NCI-H2107 treated with DMSO at 0.1 percent for 48 hours (cell line): ENCODE measurements around the gene WDFY2.
A peak's percentile ranks its signal among the peaks of the same experiment; 100 is the strongest.
"Not testable (repeated sequence)": the region's sequence is repeated elsewhere in the genome, so short reads cannot be mapped to it uniquely, and the experiment has no call there.

Experiments used
- DNase-seq: peaks from one replicate; lab custom pipeline; 2025; ENCODE audit not compliant: unreplicated experiment; lab: John Stamatoyannopoulos, UW

The WDFY2 gene

DNA sequence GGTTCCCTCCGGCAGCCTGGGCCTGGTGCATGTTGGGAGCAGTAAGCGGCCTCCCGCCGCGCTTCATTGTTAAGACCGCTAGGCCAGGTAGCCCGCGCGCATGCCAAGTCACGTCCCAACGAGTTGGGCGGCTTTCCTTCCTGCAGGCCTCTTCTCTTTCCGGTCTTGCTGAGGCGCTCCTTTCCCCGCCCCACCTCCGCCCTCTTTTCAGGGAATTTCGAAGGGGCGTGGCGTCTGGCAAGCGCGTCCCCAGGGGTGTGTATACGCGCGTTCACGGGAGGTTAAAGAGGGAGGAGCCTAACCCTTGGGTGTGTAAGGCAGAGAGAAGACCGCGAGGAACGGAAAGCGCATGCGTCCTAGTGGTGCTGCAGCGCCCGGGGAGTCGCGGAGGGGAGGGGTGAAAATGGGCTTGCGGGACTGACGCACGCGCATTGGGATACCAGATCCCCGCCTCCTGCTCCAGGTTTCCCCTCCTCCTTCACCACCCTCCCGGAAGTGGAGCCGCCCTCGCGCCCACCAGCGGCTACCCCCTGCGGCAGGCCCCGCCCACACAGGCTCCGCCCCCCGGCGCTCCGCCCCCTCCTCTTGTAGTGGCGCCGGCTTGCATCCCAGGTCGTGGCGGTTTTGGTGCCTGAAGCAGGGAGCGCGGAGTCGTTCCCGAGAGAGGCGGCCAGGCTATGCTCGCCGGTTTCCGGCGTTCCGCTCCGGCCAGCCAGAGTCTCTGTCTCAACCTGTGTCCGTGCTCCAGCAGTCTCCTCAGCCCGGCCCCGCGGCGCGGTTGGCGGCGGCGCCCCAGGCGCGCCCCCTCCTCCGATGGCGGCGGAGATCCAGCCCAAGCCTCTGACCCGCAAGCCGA, at the start of gene WDFY2:
WDFY2 (plus strand) TSS at position 588 of the 856 bp plus-strand sequence; CDS start at position 814, 226 bp downstream.
- peak; percentile 98 for DNase-seq

DNA sequence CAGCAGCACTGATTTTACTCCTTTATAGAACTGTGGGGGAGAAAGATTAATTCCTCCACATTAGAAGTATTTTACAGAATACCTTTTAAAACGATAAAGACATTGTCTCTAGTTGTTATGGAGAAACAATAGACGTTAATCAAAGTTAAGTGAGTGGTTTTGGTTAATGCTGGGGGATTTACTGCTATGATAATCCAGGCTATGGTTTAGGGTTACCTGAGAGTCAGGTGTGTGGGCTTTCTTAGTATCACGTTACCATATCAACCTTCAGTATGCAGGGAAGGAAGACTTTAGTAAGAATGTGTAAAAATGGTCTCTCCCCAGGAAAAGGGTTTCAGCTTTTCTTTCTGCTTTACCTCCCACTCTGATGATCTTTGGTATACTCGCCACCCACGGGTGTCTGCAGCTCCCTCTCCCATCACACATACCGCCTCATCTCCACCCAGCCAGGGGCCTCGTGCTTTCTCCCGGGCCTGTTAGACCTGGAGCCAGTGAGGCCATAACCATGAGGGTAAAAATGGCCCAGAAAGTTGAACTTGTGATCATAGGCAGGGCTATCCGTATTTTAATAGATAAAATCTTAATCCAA, 45.6 kb upstream of the WDFY2 start:
- no peak for DNase-seq

GRCh38 chr13:51539887-51540286, 44.4 kb upstream of the WDFY2 start:
- no peak for DNase-seq

GRCh38 chr13:51541037-51541436, 43.2 kb upstream of the WDFY2 start:
- DNase-seq: no peak

- no peak for DNase-seq
These were observed 42.4 kb upstream of the WDFY2 start for GRCh38 chr13:51541809-51542258.

- DNase-seq: no peak
These were observed 41.7 kb upstream of the WDFY2 start for GRCh38 chr13:51542346-51543242.

DNA sequence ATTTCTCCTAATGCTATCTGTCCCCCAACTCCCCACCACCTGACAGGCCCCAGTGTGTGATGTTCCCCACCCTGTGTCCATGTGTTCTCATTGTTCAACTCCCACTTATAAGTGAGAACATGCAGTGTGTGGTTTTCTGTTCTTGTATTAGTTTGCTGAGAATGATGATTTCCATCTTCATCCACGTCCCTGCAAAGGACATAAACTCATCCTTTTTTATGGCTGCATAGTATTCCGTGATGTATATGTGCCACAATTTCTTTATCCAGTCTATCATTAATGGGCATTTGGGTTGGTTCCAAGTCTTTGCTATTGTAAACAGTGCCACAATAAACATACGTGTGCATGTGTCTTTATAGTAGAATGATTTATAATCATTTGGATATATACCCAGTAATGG, 38.8 kb upstream of the WDFY2 start:
- not testable (repeated sequence) for DNase-seq

DNA sequence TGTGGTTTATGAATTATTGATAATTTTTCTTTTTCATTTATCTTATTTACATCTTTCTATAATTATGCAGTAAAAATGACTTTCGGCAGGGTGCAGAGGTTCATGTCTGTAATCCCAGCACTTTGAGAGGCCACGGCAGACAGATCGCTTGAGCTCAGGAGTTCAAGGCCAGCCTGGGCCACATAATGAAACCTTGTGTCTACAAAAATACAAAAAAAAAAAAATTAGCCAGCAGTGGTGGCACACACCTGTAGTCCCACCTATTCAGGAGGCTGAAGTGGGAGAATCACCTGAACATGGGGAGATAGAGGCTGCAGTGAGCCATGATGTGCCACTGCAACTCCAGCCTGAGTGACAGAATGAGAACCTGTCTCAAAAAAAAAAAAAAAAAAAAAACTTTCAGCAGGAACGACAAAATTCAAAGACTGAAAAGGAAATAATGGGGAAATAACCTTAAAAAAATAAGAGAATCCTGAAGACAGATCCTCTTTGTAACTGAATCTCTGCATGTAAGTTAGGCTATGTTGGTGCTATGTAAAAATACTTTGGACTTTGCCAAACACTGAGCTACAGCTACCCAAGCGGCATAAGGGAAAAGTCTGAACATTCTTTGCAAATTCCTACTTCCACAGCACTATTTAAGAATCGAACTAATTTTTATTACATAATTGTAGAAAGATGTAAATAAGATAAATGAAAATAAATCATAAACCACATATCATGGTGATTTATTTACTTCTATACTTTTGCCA, 36.7 kb upstream of the WDFY2 start:
- DNase-seq: no peak

DNA sequence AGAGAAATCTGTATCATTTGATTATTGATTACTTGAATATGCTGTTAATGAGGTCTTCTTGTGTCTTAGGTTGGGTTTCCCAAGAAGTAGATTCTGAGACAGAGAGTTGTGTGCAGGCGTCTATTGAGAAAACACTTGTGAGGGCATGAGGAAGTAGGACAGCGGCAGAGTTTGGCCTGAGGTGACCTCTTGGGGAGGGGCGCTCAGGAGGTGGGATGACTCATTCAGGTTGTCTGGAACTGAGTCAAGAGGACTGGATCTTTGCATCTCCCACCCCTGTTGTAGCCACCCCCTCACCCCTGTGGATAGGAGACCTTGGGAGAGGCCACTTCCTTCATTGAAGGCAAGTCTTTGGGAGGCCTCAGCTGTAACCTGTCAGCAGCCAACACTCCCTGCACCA, 35.2 kb upstream of the WDFY2 start:
- DNase-seq: no peak

- no peak for DNase-seq
These were observed 34.7 kb upstream of the WDFY2 start for GRCh38 chr13:51549593-51549992.

- DNase-seq: no peak
These were observed 34.1 kb upstream of the WDFY2 start for GRCh38 chr13:51550151-51550550.

GRCh38 chr13:51551416-51551815, 32.8 kb upstream of the WDFY2 start:
- DNase-seq: no peak

GRCh38 chr13:51552027-51552426, 32.2 kb upstream of the WDFY2 start:
- DNase-seq: no peak

DNA sequence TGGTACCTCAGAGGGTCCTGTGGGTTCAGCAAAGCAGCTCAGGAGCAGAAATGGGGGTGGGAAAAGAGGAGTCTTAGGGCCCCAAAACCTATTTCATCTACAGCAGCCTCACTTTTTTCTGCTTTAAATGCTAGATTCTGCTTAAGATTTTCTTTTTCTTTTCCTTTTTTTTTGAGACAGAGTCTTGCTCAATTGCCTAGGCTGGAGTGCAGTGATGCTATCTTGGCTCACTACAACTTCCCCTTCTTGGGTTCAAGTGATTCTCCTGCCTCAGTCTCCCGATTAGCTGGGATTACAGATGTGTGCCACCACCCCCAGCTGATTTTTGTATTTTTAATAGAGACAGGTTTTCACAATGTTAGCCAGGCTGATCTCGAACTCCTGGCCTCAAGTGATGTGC, 30.7 kb upstream of the WDFY2 start:
- no peak for DNase-seq

DNA sequence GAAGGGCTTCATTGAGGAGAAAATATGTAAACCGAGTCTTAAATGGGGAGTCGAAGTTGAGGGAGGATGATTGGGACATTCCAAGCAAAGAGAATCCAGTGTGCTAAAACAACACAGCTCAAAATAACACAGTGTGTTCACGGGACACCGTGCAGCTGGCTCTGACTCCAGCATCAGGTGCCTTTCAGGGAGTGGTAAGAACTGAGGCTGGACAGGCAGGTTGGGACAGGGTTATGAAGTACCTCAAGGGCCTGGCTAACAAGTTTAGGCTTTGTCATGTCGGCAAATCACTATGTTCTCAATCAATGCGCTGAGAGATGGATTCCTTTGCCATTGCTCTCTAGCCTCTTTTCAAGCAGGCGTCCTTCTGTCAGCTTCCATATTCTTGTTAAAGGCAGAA, 27.5 kb upstream of the WDFY2 start:
- no peak for DNase-seq

- no peak for DNase-seq
These were observed 26.8 kb upstream of the WDFY2 start for GRCh38 chr13:51557438-51557837.

GRCh38 chr13:51557875-51558612, 26.2 kb upstream of the WDFY2 start:
- no peak for DNase-seq

DNA sequence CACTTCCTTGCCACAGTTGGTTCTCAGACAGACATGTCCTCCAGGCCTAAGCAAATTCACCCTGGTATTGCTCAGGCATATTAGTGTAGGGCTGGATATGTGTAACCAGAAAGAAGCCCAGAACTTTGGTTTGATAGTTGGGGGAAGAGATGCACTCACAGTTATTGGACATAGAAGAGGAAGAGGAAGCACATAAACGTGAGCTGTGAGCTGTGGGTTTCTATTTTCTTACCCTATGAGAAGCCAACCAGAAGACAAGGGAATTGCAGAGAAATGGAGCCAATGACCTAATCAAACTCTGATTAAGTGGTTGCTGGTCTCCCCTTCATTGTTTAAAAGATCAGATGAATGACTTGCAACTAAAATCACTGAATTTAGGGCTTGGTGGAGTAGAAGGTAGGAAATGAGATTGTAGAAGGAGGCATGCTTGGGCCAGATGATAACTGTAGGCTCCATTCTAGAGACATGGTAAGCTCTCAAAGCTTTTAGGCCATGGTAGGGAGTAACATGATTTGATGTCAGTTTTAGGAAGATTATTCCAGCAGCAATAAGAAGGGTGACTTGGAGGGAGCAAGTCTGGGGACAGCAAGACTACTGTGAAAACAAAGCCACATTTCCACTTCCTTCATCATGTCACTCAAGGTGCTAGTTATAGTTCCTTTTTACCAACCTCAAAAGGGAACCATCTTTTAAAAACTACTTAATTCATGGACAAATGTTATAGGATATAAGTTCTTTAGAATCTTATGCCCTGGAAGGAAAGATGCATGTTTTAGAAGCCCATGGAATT, 24.1 kb upstream of the WDFY2 start:
- no peak for DNase-seq

DNA sequence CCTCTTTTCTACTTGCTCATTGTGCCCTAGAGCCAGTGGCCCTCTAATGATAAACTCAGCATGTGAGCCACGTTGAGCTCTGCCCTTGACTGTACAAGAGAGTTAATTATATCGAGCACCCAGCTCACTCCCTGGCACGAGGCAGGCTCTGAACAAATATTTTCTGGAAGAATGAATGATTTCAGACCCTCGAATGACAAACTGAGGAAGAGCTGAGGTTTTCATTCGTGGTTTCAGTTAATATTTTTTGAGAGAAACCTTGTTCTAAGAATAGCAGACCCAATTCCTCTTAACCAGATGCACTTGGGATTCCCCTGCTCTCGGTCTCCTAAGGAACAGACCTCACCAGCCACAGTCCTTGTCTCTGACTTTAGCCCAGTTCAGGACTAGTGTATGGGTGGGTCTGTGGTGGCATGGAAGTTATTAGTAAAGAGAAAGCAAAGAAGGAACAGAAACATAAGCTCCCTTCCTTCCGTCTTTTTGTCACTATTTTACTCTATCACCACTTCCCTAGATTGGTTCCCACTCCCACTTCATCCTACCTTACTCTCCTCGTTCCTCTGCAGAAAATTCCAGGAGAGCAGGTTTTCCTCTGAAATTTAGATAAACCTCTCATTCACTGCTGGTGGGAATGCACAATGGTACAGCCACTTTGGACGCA, 22.1 kb upstream of the WDFY2 start:
- no peak for DNase-seq
